GDM1 (cell line): Measurements from ENCODE around the gene ANGPTL8.

Source experiments
- DNase-seq: peaks from one replicate; lab custom pipeline; 2025; lab: John Stamatoyannopoulos, UW

ANGPTL8 gene

GRCh38 chr19:11261431-11261970, 22.1 kb downstream of the ANGPTL8 start:
- no peak for DNase-seq

GRCh38 chr19:11261971-11262839, 22.8 kb downstream of the ANGPTL8 start, which contains the start of gene DOCK6:
Gene DOCK6 (minus strand): TSS chr19:11262524. CDS start chr19:11262440, 84 bp downstream.
- no peak for DNase-seq

- no peak for DNase-seq
Measured at GRCh38 chr19:11263726-11264125, 24.3 kb downstream of the ANGPTL8 start.

GRCh38 chr19:11264452-11265176, 25.2 kb downstream of the ANGPTL8 start:
- DNase-seq: no peak

GRCh38 chr19:11265177-11265784, 25.9 kb downstream of the ANGPTL8 start:
- no peak for DNase-seq

GRCh38 chr19:11265785-11266236, 26.4 kb downstream of the ANGPTL8 start:
- DNase-seq: no peak

GRCh38 chr19:11267316-11268085, 28.1 kb downstream of the ANGPTL8 start:
- no peak for DNase-seq

GRCh38 chr19:11268783-11269267, 29.4 kb downstream of the ANGPTL8 start:
- no peak for DNase-seq

- no peak for DNase-seq
Measured at GRCh38 chr19:11269408-11269807, 30.0 kb downstream of the ANGPTL8 start.

GRCh38 chr19:11273296-11273695, 33.9 kb downstream of the ANGPTL8 start:
- no peak for DNase-seq

- no peak for DNase-seq
Measured at GRCh38 chr19:11273989-11274388, 34.6 kb downstream of the ANGPTL8 start.

- DNase-seq: no peak
Measured at GRCh38 chr19:11274533-11275086, 35.2 kb downstream of the ANGPTL8 start.

GRCh38 chr19:11278670-11279069, 39.3 kb downstream of the ANGPTL8 start:
- DNase-seq: no peak

- peak; percentile 88 for DNase-seq
Measured at GRCh38 chr19:11279505-11280236, 40.3 kb downstream of the ANGPTL8 start.

- DNase-seq: no peak
Measured at GRCh38 chr19:11281356-11282049, 42.1 kb downstream of the ANGPTL8 start.

GRCh38 chr19:11284515-11284914, 45.1 kb downstream of the ANGPTL8 start:
- DNase-seq: no peak

- no peak for DNase-seq
Measured at GRCh38 chr19:11286312-11286974, 47.0 kb downstream of the ANGPTL8 start.

- DNase-seq: no peak
Measured at GRCh38 chr19:11288349-11288748, 48.9 kb downstream of the ANGPTL8 start.

- DNase-seq: no peak
Measured at GRCh38 chr19:11290256-11290655, 50.8 kb downstream of the ANGPTL8 start.
